AG10803 (cell line): ENCODE data around the gene FAM151A.

Experiments
- DNase-seq: peaks from one replicate; pipeline ENCODE4 v3.0.0; 2010; ENCODE audit warnings: low read depth
- H3K4me3 ChIP-seq: 2 replicates; pipeline ENCODE4 v1.5.1; 2011; ENCODE audit warnings: mild to moderate bottlenecking, low read length, control low read depth
- TF ChIP-seq, protein P1 (sequence below): conservative IDR thresholded peaks from 2 replicates; pipeline ENCODE4 v1.5.1; 2011; ENCODE audit warnings: mild to moderate bottlenecking, low read length, control low read depth, inconsistent platforms

Gene FAM151A

DNA sequence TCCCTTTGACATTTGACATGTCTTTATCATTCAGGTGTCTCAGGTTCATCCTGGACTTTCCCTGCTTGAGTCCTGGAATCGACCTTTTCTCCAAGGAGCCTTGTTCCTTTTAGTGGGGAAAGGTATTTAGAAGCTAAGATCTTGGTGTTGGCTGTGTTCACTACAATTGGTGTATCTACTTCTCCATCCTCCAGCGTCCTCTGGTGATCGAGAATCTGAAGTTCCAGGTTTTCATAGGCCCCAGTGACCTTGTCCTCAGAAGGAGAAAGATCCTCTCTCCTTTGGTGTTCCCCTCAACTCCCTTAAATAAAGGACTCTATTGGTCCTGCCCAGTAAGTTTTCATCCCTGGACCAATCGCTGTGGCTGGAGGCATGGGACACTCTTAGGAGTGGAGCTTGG, 40.4 kb upstream of the FAM151A start:
- no peak overlapping the region for H3K4me3 ChIP-seq
- TF ChIP-seq, protein P1, sequence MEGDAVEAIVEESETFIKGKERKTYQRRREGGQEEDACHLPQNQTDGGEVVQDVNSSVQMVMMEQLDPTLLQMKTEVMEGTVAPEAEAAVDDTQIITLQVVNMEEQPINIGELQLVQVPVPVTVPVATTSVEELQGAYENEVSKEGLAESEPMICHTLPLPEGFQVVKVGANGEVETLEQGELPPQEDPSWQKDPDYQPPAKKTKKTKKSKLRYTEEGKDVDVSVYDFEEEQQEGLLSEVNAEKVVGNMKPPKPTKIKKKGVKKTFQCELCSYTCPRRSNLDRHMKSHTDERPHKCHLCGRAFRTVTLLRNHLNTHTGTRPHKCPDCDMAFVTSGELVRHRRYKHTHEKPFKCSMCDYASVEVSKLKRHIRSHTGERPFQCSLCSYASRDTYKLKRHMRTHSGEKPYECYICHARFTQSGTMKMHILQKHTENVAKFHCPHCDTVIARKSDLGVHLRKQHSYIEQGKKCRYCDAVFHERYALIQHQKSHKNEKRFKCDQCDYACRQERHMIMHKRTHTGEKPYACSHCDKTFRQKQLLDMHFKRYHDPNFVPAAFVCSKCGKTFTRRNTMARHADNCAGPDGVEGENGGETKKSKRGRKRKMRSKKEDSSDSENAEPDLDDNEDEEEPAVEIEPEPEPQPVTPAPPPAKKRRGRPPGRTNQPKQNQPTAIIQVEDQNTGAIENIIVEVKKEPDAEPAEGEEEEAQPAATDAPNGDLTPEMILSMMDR: no peak
- no peak for DNase-seq

DNA sequence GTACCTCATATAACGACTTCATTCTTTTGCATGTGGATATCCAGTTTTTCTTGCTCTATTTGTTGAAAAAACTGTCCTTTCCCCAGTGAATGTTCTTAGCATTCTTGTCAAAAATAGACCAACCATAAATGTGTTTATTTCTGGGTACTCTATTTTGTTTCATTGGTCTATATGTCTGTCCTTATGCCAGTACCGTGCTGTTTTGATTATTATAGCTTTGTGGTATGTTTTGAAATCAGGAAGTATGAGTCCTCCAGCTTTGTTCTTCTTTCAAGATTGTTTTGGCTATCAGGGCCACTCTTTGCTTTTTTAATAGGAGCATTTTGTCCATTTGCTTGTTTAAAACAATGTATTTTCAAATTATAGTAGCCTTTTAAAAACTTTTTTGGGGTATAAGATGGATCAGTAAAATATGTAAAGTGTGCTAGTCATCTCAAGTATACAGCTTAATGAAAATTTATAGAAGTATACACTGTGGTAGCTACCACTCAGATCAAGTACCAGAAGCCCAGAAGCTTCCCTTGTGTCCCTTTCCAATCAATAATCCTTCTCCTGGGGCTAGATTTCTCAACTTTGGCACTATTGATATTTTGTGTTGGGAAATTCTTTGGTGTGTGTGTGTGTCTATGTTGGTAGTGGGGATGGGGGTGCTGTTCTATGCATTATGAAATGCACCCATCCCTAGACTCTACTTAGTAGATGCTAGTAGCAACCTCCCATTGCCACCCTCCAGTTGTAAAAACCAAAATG, 35.0 kb upstream of the FAM151A start:
- H3K4me3 ChIP-seq: no peak overlapping the region
- DNase-seq: no peak
- TF ChIP-seq, protein P1: no peak

DNA sequence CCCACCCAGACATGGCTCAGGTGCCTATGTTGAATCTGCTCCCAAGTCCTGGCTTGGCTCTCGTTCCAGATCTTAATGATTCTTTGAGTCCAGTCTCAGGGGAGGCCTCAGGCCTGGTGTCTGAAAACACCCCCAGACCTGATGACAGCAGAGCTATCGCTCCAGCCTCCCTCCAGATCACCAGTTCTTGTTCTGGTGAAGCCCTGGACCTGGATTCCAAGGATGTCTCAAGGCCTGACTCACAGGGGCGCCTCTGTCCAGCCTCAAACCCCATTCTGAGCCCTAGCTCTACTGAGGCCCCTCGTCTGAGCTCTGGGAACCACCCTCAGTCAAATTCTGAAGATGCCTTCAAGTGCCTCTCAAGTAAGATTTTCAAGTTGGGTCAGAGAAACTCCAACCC, 29.7 kb upstream of the FAM151A start:
- H3K4me3 ChIP-seq: no peak overlapping the region
- TF ChIP-seq, protein P1: no peak
- DNase-seq: peak; percentile 7

DNA sequence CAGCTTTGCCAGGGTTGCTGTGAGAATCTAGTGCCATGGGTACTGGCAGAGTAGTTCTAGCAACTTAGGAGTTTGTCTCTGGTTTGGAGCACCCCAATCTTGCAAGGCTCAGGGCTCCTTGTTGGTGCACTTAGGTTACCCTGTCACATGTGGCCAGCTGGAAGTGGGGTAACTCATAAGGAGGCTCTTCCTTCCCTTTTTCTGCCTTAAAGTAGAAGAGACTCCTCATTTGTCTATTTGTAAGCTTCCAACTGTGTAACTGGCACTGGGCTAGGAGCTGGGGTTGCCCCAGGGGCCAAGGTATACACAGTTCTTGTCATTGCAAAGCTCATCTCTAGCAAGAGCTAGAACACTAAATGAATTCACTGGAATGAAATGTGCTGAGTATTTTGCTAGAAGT, 28.8 kb upstream of the FAM151A start:
- TF ChIP-seq, protein P1: no peak
- no peak overlapping the region for H3K4me3 ChIP-seq
- no peak for DNase-seq

DNA sequence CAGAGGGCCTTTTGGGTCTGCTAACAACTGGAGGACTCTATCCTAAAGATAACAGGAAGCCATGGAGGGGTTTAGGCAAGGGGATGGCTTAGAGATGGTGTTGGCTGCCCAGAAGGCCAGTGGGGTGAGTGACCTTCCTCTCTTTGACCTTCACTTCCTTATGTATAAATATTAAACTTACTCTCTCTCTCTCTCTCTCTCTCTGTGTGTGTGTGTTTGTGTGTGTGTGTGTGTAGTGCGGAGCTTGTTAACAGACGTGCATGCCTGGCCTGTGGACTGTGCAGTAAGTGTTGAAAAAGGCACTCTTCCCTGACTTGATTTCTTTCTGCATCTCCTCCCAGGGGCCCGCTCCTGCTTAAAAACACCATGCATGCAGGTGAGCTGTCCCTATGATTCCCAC, 28.3 kb upstream of the FAM151A start:
- H3K4me3 ChIP-seq: no peak overlapping the region
- DNase-seq: no peak
- TF ChIP-seq, protein P1: no peak

DNA sequence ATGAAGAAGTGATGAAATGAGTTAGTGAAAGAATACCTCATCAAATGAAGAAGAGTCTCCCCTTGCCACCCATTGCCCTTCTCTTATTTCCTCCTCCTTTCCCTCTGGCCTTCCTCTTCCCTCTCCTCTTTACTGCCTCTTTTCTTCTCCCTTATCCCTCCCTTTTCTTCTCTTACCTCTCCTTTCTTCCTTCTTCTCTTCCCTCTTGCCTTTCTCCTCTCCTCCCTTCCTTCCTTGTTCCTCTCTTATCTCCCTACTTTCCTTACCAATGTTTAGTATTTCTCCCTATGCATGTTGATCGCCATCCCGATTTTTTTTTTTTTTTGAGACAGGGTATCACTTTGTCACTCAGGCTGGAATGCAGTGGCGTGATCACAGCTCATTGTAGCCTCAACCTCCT, 27.1 kb upstream of the FAM151A start:
- H3K4me3 ChIP-seq: no peak overlapping the region
- DNase-seq: no peak
- TF ChIP-seq, protein P1: no peak

DNA sequence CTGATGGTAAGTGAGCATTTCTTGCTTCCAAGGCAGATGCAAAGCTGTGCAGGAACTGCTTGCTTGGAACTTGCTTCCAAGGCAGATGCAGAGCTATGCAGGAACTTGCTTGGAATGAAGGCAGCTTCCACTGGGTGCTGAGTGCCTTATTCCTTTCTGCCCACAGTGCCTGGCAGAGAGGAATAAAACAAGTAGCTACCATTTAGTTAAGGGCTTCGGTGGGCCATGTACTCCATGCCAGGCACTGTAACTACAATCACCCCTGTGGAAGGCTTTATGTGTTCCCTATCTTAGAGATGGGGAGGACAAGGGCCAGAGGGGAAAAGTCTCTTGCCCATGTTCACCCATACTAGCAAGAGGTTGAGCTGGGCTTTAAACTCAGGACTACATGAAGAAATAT, 26.6 kb upstream of the FAM151A start:
- no peak for DNase-seq
- no peak overlapping the region for H3K4me3 ChIP-seq

More for the DNA sequence above, 26.6 kb upstream of the FAM151A start:
- TF ChIP-seq, protein P1: no peak
